HepG2 (cell line): ENCODE measurements around the gene OR1F1. TPM values are rescaled to one million over a fixed set of nuclear protein-coding genes. Genes with fewer than 3 reads are reported as not detected.

Source experiments
- ASH2L ChIP-seq: fragments of 300-600, 200-600 bp; sonication (generic); IDR thresholded peaks from 2 replicates; pipeline ENCODE4 v1.7.0; 2017; ENCODE audit warnings: low read depth, mild to moderate bottlenecking, moderate library complexity, mixed read lengths, low read length; ENCODE audit not compliant: insufficient read length
- CBX2 ChIP-seq, 2 experiments: fragments of 200-600 bp in 1 of 2; sonication (generic); formaldehyde crosslinking in 1 of 2; IDR thresholded peaks; 2 replicates each; pipeline versions ENCODE4 v1.7.0 to v1.8.1; 2018 to 2022; ENCODE audit warnings: low read depth in 2 of 2, low read length in 1 of 2, mild to moderate bottlenecking in 1 of 2, missing genetic modification reagents in 1 of 2
- ELF1 ChIP-seq: sonication (generic); formaldehyde crosslinking; IDR thresholded peaks from 2 replicates; pipeline ENCODE4 v1.4.0; 2020; ENCODE audit warnings: missing genetic modification reagents
- FIP1L1 ChIP-seq: fragments of 200-400 bp; formaldehyde crosslinking; IDR thresholded peaks from 2 replicates; pipeline ENCODE4 v1.6.1; 2018; ENCODE audit warnings: low read depth, mild to moderate bottlenecking, low read length, moderate library complexity, borderline replicate concordance; ENCODE audit not compliant: insufficient read depth
- GTF2F1 ChIP-seq: fragments of 150-350 bp; IDR thresholded peaks from 2 replicates; pipeline ENCODE4 v1.6.1; 2014; ENCODE audit warnings: low read length
- KLF16 ChIP-seq, 2 experiments: sonication (generic) in 1 of 2; formaldehyde crosslinking in 1 of 2; IDR thresholded peaks; 2 replicates each; pipeline versions ENCODE4 v1.6.1 to v1.8.0; 2016 to 2023; ENCODE audit warnings: missing genetic modification reagents in 2 of 2, missing compliant biosample characterization in 1 of 2
- MED13 ChIP-seq: sonication (generic); formaldehyde crosslinking; IDR thresholded peaks from 2 replicates; pipeline ENCODE4 v1.5.0; 2020; ENCODE audit warnings: missing genetic modification reagents
- NR0B2 ChIP-seq: sonication (generic); formaldehyde crosslinking; IDR thresholded peaks from 2 replicates; pipeline ENCODE4 v1.4.0; 2020; ENCODE audit warnings: mild to moderate bottlenecking, missing genetic modification reagents
- SKI ChIP-seq: fragments of 450-650 bp; IDR thresholded peaks from one replicate; pipeline ENCODE4 v1.6.1; 2018; ENCODE audit warnings: mild to moderate bottlenecking; ENCODE audit not compliant: partially characterized antibody
- SYNCRIP ChIP-seq: fragments of 200-400 bp; formaldehyde crosslinking; IDR thresholded peaks from 2 replicates; pipeline ENCODE4 v1.6.1; 2018; ENCODE audit warnings: mild to moderate bottlenecking, low read depth, low read length; ENCODE audit not compliant: insufficient read depth
- THAP8 ChIP-seq: sonication (generic); formaldehyde crosslinking; IDR thresholded peaks from 2 replicates; pipeline ENCODE4 v1.5.1; 2020; ENCODE audit warnings: missing genetic modification reagents, mild to moderate bottlenecking, borderline replicate concordance
- U2AF2 ChIP-seq: fragments of 200-400 bp; formaldehyde crosslinking; IDR thresholded peaks from 2 replicates; pipeline ENCODE4 v1.6.1; 2017; ENCODE audit warnings: low read depth, mild to moderate bottlenecking, low read length
- ZBTB49 ChIP-seq: sonication (generic); formaldehyde crosslinking; IDR thresholded peaks from 2 replicates; pipeline ENCODE4 v1.4.0; 2020; ENCODE audit warnings: missing genetic modification reagents, borderline replicate concordance
- ZNF276 ChIP-seq: sonication (generic); formaldehyde crosslinking; IDR thresholded peaks from 2 replicates; pipeline ENCODE4 v1.4.0; 2020; ENCODE audit warnings: mild to moderate bottlenecking, low read depth, missing genetic modification reagents
- ZNF510 ChIP-seq: sonication (generic); formaldehyde crosslinking; IDR thresholded peaks from 2 replicates; pipeline ENCODE4 v1.4.0; 2020; ENCODE audit warnings: low read depth, mild to moderate bottlenecking, missing genetic modification reagents
- ZNF609 ChIP-seq: sonication (generic); formaldehyde crosslinking; IDR thresholded peaks from 2 replicates; pipeline ENCODE4 v1.4.0; 2020; ENCODE audit warnings: mild to moderate bottlenecking, missing genetic modification reagents, borderline replicate concordance
- ZSCAN25 ChIP-seq: sonication (generic); formaldehyde crosslinking; IDR thresholded peaks from 2 replicates; pipeline ENCODE4 v1.8.0; 2022; ENCODE audit warnings: mild to moderate bottlenecking, missing genetic modification reagents
- polyA plus RNA-seq, 8 experiments: library from polyadenylated mRNA; depleted of rRNA in 3 of 8; stranded (reverse) in 7 of 8; unstranded in 1 of 8; fragments of >200 nt; fragmentation: Illumina TruSeq in 4 of 8; extraction: Trizol in 4 of 8; gene quantifications; 2 replicates each; pipeline versions ENCODE4 v1.2.1 to v1.2.3, GENCODE V29; 2011 to 2016; ENCODE audit warnings: low read depth in 4 of 8, missing spikeins in 1 of 8, mixed read lengths in 1 of 8; ENCODE audit not compliant: insufficient read depth in 1 of 8
- total RNA-seq, 5 experiments: library from RNA; depleted of rRNA; stranded (reverse); fragments of >200 nt; fragmentation: Illumina TruSeq; extraction: Trizol; gene quantifications; 2 replicates each; pipeline ENCODE4 v1.2.3, GENCODE V29; 2016; ENCODE audit warnings: low read depth in 1 of 5

The OR1F1 gene
- total and polyA plus RNA-seq, 2 of the 13 experiments (the other 11 are each of a cell fraction or from before 2014, with no cell fraction given), result 0.90 TPM; not detected in 1

- TF ChIP-seq FIP1L1 (no peak), GTF2F1 (no peak), THAP8 (no peak), NR0B2 (CRISPR knock-in tag) (no peak), ZBTB49 (CRISPR knock-in tag) (no peak), KLF16 (CRISPR knock-in tag; IDR thresholded peaks at IDR 0.05) (no peak; a peak in 2 of 4 replicates), ZNF609 (no peak), ZNF276 (CRISPR knock-in tag) (0 out of 2 replicates have a peak, but pooled peaks have one; percentile 61), ASH2L (no peak), ZNF510 (CRISPR knock-in tag) (no peak), SYNCRIP (no peak), ZSCAN25 (CRISPR knock-in tag) (peak; percentile 51; the same call in 1 of the 2 replicates), ELF1 (CRISPR knock-in tag) (no peak; the same call in 1 of the 2 replicates), CBX2 (IDR thresholded peaks at IDR 0.05; ENCODE audit: low read depth, low read length) (no peak), CBX2 (CRISPR knock-in tag; IDR thresholded peaks at IDR 0.05; ENCODE audit: low read depth) (no peak), U2AF2 (no peak), SKI (peak; percentile 17), MED13 (CRISPR knock-in tag) (no peak)
Measured at GRCh38 chr16:3157229-3158025, 30.6 kb upstream of the OR1F1 start (continued).
